ENCODE data around the gene CCDC182.

DNA sequence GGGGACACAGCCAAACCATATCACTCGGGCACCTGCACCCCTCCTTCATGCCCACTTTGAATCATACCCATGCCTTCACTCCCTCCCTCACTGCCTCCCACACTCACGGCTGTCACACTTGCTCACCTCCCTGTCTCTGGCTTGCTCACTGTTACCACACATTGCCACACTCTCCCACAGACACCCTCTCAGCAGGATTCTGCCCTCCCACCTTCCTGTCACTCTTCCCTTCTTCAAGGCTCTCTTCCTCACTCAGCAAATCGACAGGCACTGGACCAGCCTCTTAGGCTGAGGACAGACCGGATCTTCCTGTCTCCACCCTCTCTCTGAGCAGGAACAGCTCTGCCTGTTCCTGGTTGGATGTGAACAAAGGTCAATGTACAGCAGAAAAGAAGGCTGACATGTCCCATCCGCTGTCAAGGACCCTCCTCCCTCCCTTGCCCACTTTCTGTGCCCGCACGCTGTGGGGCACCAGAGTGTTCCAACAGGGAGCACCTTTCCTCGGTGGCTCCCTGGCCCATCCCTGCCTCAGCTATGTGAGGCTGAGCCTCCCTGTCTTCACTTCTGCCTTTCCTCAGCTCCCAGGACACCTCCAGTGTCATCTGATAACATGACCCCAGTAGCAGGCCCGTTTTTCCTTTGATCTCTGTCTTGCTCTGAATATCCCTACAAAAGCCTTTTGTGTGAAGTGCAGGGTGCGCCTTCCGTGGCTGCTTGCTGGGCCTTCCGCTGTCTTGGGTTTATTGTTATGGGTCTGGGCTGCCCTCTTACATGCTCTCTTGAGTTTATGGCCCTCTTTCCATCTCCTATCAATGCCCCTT is 47.0 kb downstream of the CCDC182 start:
- TF ChIP-seq, protein P1, sequence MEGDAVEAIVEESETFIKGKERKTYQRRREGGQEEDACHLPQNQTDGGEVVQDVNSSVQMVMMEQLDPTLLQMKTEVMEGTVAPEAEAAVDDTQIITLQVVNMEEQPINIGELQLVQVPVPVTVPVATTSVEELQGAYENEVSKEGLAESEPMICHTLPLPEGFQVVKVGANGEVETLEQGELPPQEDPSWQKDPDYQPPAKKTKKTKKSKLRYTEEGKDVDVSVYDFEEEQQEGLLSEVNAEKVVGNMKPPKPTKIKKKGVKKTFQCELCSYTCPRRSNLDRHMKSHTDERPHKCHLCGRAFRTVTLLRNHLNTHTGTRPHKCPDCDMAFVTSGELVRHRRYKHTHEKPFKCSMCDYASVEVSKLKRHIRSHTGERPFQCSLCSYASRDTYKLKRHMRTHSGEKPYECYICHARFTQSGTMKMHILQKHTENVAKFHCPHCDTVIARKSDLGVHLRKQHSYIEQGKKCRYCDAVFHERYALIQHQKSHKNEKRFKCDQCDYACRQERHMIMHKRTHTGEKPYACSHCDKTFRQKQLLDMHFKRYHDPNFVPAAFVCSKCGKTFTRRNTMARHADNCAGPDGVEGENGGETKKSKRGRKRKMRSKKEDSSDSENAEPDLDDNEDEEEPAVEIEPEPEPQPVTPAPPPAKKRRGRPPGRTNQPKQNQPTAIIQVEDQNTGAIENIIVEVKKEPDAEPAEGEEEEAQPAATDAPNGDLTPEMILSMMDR (conservative IDR thresholded peaks at IDR 0.05; ENCODE audit: low read depth in 2 of 2) = no peak
- no peak for TF ChIP-seq EZH2 (IDR thresholded peaks at IDR 0.05; ENCODE audit: low read depth, unreplicated experiment)
- TF ChIP-seq, protein P2, sequence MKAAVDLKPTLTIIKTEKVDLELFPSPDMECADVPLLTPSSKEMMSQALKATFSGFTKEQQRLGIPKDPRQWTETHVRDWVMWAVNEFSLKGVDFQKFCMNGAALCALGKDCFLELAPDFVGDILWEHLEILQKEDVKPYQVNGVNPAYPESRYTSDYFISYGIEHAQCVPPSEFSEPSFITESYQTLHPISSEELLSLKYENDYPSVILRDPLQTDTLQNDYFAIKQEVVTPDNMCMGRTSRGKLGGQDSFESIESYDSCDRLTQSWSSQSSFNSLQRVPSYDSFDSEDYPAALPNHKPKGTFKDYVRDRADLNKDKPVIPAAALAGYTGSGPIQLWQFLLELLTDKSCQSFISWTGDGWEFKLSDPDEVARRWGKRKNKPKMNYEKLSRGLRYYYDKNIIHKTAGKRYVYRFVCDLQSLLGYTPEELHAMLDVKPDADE (IDR thresholded peaks at IDR 0.05) = no peak
- TF ChIP-seq JUNB (IDR thresholded peaks at IDR 0.05; ENCODE audit: unreplicated experiment) = no peak
